Heart right ventricle (tissue), 16 donors: ENCODE data around the gene CFAP210. TPM values are rescaled to one million over a fixed set of nuclear protein-coding genes. Genes with fewer than 3 reads are reported as not detected.
A peak's percentile ranks its signal among the peaks of the same experiment; 100 is the strongest.

Source experiments
- ATAC-seq, 8 donors: fragments of 200-7000 bp; cut with Tn5 transposase; one replicate each; pipeline ENCODE4 v1.9.1; 2020; ENCODE audit warnings: mild to moderate bottlenecking in 8 of 8, moderate library complexity in 8 of 8, moderate number of reproducible peaks in 1 of 8
- DNase-seq, 2 donors: peaks; one replicate each; pipeline ENCODE4 v3.0.0-alpha.2; 2020
- H3K27ac ChIP-seq, 10 donors: fragments of 200-600 bp; sonication (generic) in 2 of 10; one replicate each; pipeline versions ENCODE4 v1.5.0 to v1.8.0; 2020 to 2022; ENCODE audit warnings: mild to moderate bottlenecking in 3 of 10
- H3K27me3 ChIP-seq, 7 donors: fragments of 200-600 bp; one replicate each; pipeline ENCODE4 v1.8.0; 2021 to 2022; ENCODE audit warnings: mild to moderate bottlenecking in 2 of 7
- H3K36me3 ChIP-seq, 9 donors: fragments of 200-600 bp; sonication (generic) in 1 of 9; one replicate each; pipeline versions ENCODE4 v1.5.0 to v1.8.0; 2020 to 2022; ENCODE audit warnings: mild to moderate bottlenecking in 2 of 9
- H3K4me1 ChIP-seq, 9 donors: fragments of 200-600 bp; sonication (generic) in 1 of 9; one replicate each; pipeline versions ENCODE4 v1.5.0 to v1.8.0; 2020 to 2022; ENCODE audit warnings: mild to moderate bottlenecking in 4 of 9
- H3K4me3 ChIP-seq, 10 donors: fragments of 200-600 bp; sonication (generic) in 2 of 10; one replicate each; pipeline versions ENCODE4 v1.5.0 to v1.8.0; 2020 to 2022; ENCODE audit warnings: mild to moderate bottlenecking in 7 of 10, moderate library complexity in 2 of 10
- H3K9me3 ChIP-seq, 11 donors: fragments of 200-600 bp in 10 of 11; sonication (generic) in 2 of 11; one replicate each; pipeline versions ENCODE4 v1.5.0 to v1.8.0; 2013 to 2022; ENCODE audit warnings: mild to moderate bottlenecking in 2 of 11, control low read depth in 1 of 11, moderate library complexity in 1 of 11
- WGBS, 2 donors: extraction: QIAGEN DNeasy Blood & Tissue Kit; methylation state at CpG; one replicate each; pipeline ENCODE4 v1.1.7; 2013; ENCODE audit warnings: inconsistent platforms in 1 of 2; 5-methylcytosine and 5-hydroxymethylcytosine counted together
- intact Hi-C, 10 donors: fragments of 100-400 bp; cut with DNase I; formaldehyde crosslinking; loops; one replicate each; pipeline versions ENCODE4 v1.11.1 to v1.14.2; 2022
- polyA plus RNA-seq, 2 donors: library from polyadenylated mRNA; stranded (reverse); fragments of 200-250 nt; gene quantifications; one replicate each; pipeline ENCODE4 v1.2.3, GENCODE V29; 2013
- total RNA-seq, 10 donors: library from RNA; stranded (reverse); fragmentation: NEBNext Ultra II Directional in 3 of 10; extraction: Animal tissue kit (Norgen Biotek cat#: 25700) in 3 of 10; gene quantifications; one replicate each; pipeline versions ENCODE4 v1.2.1 to v1.2.4, GENCODE V29; 2021 to 2023
- TF ChIP-seq, protein P1 (sequence below), 9 donors: fragments of 200-600 bp; sonication (generic) in 2 of 9; IDR thresholded peaks; one replicate each; pipeline versions ENCODE4 v1.5.0 to v1.8.0; 2021 to 2022; ENCODE audit warnings: antibody characterized with exemption in 9 of 9, mild to moderate bottlenecking in 5 of 9, moderate library complexity in 1 of 9
- donor health status: Arrhythmogenic right ventricular cardiomyopathy.
- donor health status: ischemic (EF 13 %, LVEDD 7.1; RV severe dilation, severe dysfunction).
- donor health status: healthy with polysubstance abuse.
- donor health status: DM: no; HTN: yes; CAD: no.
- donor health status: DM: no; HTN: no; CAD: no.
- donor health status: ischemic (EF 25% LVEDD 6.9; RV normal size, moderate dysfunction).
- donor health status: ischemic (EF 25% LVEDD 5.7; RV mildly dilated, moderate dysfunction).
- donor health status: healthy.
- donor health status: DM: yes; HTN: yes; CAD: no.
- donor health status: Ischemic cardiomyopathy.
- donor health status: ischemic (EF 35%, LVEDD 5.7; RV mildly dilated, moderate dysfunction).
- donor health status: nonischemic (EF 11% LVEDD 7.7; RV severe dilation, severe dysfunction).
- donor health status: DM: yes; HTN: yes; CAD: no.
- donor health status: PGD.
- donor health status: ischemic (EF 29% LVEDD 5.4; RV normal size, mild dysfunction).
- donor health status: nonischemic (EF 23%, LVEDD 6.1; RV moderate dilation, normal function).

Gene CFAP210
- total and polyA plus RNA-seq, 12 donors = 0.14 to 0.29 TPM; not detected in 10

DNA sequence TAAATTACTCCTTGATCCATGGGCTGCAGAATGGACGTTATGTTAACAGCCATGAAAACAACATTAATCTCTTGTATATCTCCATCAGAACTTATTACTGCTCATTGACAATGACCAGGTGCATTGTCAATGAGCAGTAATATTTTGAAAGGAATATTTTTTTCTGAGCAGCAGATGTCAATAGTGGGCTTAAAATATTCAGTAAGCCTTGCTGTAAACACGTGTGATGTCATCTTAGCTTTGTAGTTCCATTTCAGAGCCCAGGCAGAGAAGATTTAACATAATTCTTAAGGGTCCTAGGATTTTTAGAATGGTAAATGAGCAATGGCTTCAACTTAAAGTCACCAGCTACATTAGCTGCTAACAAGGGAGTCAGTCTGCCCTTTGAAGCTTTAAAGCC lies 26.6 kb downstream of the CFAP210 start:
- Histone ChIP-seq H3K36me3 (no peaks in the 10 kb centered on the region), H3K9me3 (no peaks in the 10 kb centered on the region), H3K4me1 (peaks cover 3 to 12% (median 8%) of the 10 kb centered on the region in 9 donors), H3K4me3 (no peak overlapping the region), H3K27ac (no peak overlapping the region), H3K27me3 (no peaks in the 10 kb centered on the region)
- ATAC-seq = no peak
- TF ChIP-seq, protein P1, sequence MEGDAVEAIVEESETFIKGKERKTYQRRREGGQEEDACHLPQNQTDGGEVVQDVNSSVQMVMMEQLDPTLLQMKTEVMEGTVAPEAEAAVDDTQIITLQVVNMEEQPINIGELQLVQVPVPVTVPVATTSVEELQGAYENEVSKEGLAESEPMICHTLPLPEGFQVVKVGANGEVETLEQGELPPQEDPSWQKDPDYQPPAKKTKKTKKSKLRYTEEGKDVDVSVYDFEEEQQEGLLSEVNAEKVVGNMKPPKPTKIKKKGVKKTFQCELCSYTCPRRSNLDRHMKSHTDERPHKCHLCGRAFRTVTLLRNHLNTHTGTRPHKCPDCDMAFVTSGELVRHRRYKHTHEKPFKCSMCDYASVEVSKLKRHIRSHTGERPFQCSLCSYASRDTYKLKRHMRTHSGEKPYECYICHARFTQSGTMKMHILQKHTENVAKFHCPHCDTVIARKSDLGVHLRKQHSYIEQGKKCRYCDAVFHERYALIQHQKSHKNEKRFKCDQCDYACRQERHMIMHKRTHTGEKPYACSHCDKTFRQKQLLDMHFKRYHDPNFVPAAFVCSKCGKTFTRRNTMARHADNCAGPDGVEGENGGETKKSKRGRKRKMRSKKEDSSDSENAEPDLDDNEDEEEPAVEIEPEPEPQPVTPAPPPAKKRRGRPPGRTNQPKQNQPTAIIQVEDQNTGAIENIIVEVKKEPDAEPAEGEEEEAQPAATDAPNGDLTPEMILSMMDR (IDR thresholded peaks at IDR 0.05) = no peak
- intact Hi-C loops = no loop called here
- DNase-seq = no peak
- 29 to 38% methylated on average over 2 of the region's 2 CpGs for WGBS, 2 donors

DNA sequence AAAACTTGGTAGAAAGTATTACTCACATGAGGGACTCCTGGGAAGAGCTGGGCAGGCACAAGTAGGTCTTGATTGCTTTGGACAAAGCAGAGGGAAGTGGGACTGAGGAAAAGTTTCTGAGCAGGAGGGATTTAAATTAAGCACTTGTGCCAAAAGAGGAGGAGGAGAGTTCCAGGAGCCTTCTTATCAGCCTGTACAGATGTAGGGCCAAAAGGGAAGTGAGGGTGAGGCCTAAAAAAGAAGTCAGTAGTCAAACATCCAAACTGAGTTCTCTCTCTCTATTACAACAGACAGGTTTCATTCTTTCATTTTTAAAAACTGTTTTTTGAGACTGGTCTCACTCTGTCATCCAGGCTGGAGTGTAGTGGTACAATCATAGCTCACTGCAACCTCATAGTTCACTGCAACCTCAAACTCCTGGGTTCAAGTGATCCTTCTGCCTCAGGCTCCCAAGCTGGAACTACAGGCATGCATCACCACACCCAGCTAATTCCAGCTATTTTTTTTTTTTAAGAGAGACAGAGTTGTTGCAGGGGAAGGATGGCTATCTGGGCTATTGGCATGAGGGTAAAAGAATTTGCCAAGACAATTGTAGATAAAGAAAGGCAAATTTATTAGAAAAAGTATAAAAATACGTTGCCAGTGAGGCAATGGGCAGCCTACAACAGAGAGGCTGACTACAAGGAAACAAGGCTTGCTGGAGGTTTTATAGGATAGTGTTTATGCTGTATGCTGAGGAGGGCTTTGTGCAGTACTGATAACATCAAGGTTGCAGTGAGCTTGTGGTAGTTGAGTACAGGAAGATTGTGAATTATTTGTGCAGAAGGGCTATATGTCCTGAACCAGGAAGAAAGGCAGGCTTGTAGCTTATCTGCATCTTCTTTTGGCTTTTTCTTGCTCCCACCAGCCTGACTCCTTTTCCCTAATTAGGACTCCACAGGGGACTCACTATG lies 29.0 kb downstream of the CFAP210 start:
- Histone ChIP-seq H3K4me3 (no peak overlapping the region), H3K27me3 (no peaks in the 10 kb centered on the region), H3K36me3 (no peaks in the 10 kb centered on the region), H3K4me1 (peaks cover 3 to 12% (median 8%) of the 10 kb centered on the region in 9 donors), H3K9me3 (no peaks in the 10 kb centered on the region), H3K27ac (no peak overlapping the region)
- intact Hi-C loops = no loop called here
- WGBS, 2 donors = 57 to 63% methylated on average over 1 of the region's 1 CpG
- peak in 5 of 8 donors; percentile 17 to 55 (median 47) for ATAC-seq
- TF ChIP-seq, protein P1 (IDR thresholded peaks at IDR 0.05) = no peak
- no peak for DNase-seq

DNA sequence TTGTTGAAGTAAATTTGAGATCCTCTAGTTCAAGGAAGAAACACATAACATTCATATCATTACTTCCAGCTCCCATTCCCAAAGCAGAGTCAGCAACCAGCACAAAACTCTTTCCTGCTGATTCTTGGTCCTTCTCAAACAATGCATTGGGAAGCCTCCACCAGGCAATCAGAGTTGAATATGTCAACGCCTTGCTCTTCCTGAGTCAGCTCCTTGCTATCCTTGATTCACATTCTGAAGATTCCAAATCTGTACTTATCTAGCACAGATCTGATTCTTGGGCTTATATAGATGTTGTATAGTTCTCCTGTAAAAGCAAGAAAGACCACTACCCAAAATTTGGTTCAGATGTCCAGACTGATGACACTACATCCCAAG lies 29.6 kb downstream of the CFAP210 start:
- H3K4me1 ChIP-seq = peaks cover 3 to 12% (median 8%) of the 10 kb centered on the region in 9 donors
- no peaks in the 10 kb centered on the region for H3K36me3 ChIP-seq
- intact Hi-C loops = no loop called here
- H3K27ac ChIP-seq = no peak overlapping the region
- ATAC-seq = no peak
- H3K4me3 ChIP-seq = no peak overlapping the region
- no peaks in the 10 kb centered on the region for H3K9me3 ChIP-seq
- DNase-seq = no peak
- TF ChIP-seq, protein P1 (IDR thresholded peaks at IDR 0.05) = no peak
- WGBS, 2 donors = 57 to 68% methylated on average over 1 of the region's 1 CpG
- H3K27me3 ChIP-seq = no peaks in the 10 kb centered on the region

DNA sequence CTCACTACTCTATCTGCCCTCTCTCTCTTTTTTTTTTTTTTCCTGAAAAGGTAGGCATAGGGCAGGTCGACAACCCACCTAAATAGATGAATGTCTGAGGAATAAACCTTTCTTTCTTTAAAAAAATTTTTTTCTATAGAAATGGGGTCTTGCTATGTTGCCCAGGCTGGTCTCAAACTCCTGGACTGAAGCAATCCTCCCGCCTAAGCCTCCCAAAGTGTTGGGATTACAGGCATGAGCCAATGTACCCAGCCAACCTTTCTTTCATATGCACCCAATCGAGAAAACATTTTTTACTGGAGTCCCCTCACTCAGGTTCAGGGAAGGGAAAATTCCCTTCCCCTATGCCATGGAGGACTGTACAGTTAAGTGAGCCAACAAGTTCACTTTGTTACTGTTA lies 31.0 kb downstream of the CFAP210 start:
- DNase-seq (no peak), ATAC-seq (no peak)
- no peaks in the 10 kb centered on the region for H3K9me3 ChIP-seq
- intact Hi-C loops = no loop called here
- no peaks in the 10 kb centered on the region for H3K36me3 ChIP-seq
- 90 to 96% methylated on average over 3 of the region's 3 CpGs for WGBS, 2 donors
- H3K27me3 ChIP-seq = no peaks in the 10 kb centered on the region
- no peak overlapping the region for H3K4me3 ChIP-seq
- H3K4me1 ChIP-seq = peaks cover 3 to 12% (median 8%) of the 10 kb centered on the region in 9 donors
- TF ChIP-seq, protein P1 (IDR thresholded peaks at IDR 0.05) = no peak
- no peak overlapping the region for H3K27ac ChIP-seq
